Loucy (cell line): Measurements from ENCODE around the gene CFAP92.

Experiments
- EZH2phosphoT487 ChIP-seq: fragments of 200-600 bp; IDR thresholded peaks from 2 replicates; pipeline ENCODE4 v1.6.1; 2018; ENCODE audit warnings: antibody characterized with exemption, mild to moderate bottlenecking, moderate library complexity, borderline replicate concordance
- TF ChIP-seq, protein P1 (sequence below): fragments of 200-600 bp; sonication (generic); conservative IDR thresholded peaks from 2 replicates; pipeline ENCODE4 v1.5.1; 2014; ENCODE audit warnings: mild to moderate bottlenecking, antibody characterized with exemption, low read length

DNA sequence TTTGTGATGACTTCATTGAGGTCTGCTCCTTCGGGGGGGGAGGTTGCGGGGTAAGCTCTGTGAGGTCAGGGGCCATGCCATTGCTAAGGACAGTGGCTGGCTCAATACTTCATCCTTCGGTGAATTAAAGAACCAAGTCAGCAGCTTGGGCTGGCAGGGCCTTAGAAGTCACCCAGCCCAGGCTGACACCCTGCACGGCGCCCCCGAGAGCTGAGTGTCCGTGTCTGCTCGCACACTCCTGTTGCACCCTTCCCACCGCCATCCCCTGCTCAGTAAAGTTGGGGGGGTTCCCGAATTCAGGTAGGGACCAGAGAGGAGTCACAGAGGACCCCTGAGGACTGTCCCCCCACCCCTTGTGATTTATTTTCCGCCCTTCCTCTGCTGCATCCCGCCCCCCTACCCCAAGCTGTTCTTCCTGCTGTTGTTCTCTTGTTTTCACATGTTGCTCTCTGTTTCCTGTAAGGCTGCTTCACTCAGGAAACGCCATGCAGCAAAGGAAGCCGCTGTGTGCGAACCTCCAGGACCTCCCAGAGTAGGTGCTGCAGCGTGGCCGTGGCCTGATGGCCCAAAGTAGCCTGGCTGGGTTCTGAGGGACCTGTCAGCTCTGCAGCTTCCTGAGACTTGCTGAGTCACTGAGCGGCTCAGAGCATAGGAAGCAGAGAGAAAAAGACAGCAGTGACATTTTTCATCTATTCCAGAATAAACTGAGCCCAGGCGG lies 21.7 kb upstream of the CFAP92 start:
- TF ChIP-seq, protein P1, sequence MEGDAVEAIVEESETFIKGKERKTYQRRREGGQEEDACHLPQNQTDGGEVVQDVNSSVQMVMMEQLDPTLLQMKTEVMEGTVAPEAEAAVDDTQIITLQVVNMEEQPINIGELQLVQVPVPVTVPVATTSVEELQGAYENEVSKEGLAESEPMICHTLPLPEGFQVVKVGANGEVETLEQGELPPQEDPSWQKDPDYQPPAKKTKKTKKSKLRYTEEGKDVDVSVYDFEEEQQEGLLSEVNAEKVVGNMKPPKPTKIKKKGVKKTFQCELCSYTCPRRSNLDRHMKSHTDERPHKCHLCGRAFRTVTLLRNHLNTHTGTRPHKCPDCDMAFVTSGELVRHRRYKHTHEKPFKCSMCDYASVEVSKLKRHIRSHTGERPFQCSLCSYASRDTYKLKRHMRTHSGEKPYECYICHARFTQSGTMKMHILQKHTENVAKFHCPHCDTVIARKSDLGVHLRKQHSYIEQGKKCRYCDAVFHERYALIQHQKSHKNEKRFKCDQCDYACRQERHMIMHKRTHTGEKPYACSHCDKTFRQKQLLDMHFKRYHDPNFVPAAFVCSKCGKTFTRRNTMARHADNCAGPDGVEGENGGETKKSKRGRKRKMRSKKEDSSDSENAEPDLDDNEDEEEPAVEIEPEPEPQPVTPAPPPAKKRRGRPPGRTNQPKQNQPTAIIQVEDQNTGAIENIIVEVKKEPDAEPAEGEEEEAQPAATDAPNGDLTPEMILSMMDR = no peak
- TF ChIP-seq EZH2phosphoT487 = no peak
